Osteocyte (in vitro differentiated cells): ENCODE data around the gene ZNF212. TPM values are rescaled to one million over a fixed set of nuclear protein-coding genes. Genes with fewer than 3 reads are reported as not detected.
"Not testable (repeated sequence)": the region's sequence is repeated elsewhere in the genome, so short reads cannot be mapped to it uniquely, and the experiment has no call there.

ENCODE experiments used
- DNase-seq: peaks from one replicate; pipeline ENCODE4 v3.0.0; 2021; ENCODE audit warnings: mixed read lengths; ENCODE audit not compliant: unreplicated experiment; ENCODE audit errors: extremely low spot score
- H3K27ac Mint-ChIP-seq: one replicate; pipeline ENCODE4 v1.8.0; 2021; ENCODE audit warnings: mild to moderate bottlenecking, mixed read lengths; ENCODE audit not compliant: unreplicated experiment
- H3K27me3 Mint-ChIP-seq: one replicate; pipeline ENCODE4 v1.8.0; 2021; ENCODE audit warnings: mixed read lengths; ENCODE audit not compliant: unreplicated experiment
- H3K36me3 Mint-ChIP-seq: one replicate; pipeline ENCODE4 v1.8.0; 2021; ENCODE audit warnings: mixed read lengths; ENCODE audit not compliant: unreplicated experiment
- H3K4me1 Mint-ChIP-seq: one replicate; pipeline ENCODE4 v1.8.0; 2021; ENCODE audit warnings: mixed read lengths; ENCODE audit not compliant: unreplicated experiment
- H3K4me3 Mint-ChIP-seq: one replicate; pipeline ENCODE4 v1.8.0; 2021; ENCODE audit warnings: mild to moderate bottlenecking, moderate library complexity, mixed read lengths; ENCODE audit not compliant: unreplicated experiment
- H3K9me3 Mint-ChIP-seq: one replicate; pipeline ENCODE4 v1.8.0; 2021; ENCODE audit warnings: mixed read lengths; ENCODE audit not compliant: unreplicated experiment
- CTCF ChIP-seq: fragments of 200-600 bp; sonication (generic); IDR thresholded peaks from 2 replicates; pipeline ENCODE4 v1.5.0; 2021; ENCODE audit warnings: antibody characterized with exemption, mild to moderate bottlenecking, moderate library complexity
- total RNA-seq: library from RNA; stranded (reverse); gene quantifications from 2 replicates; pipeline ENCODE4 v1.2.1, GENCODE V29; 2021

Gene ZNF212
- total RNA-seq, 1 donor from 2014 or later = 11.9 TPM

- Mint-ChIP-seq H3K27me3 (no peaks in the 10 kb centered on the region), H3K4me1 (peaks cover 23% of the 10 kb centered on the region), H3K27ac (peak within 1 kb of the TSS; percentile 97), H3K36me3 (peaks cover 18% of the 10 kb centered on the region), H3K4me3 (peak within 1 kb of the TSS; percentile 80), H3K9me3 (no peaks in the 10 kb centered on the region)
- peak; percentile 93 for DNase-seq
- TF ChIP-seq CTCF = peak; percentile 95
These were observed 22.6 kb downstream of the ZNF212 start, which contains the start of gene ZNF783 for GRCh38 chr7:149261829-149262617. ZNF783 (plus strand) TSS chr7:149262196; CDS start chr7:149262334, 138 bp downstream.

- no peak overlapping the region for H3K4me3 Mint-ChIP-seq
- H3K27ac Mint-ChIP-seq = no peak overlapping the region
- TF ChIP-seq CTCF = no peak
- H3K27me3 Mint-ChIP-seq = no peaks in the 10 kb centered on the region
- H3K9me3 Mint-ChIP-seq = no peaks in the 10 kb centered on the region
- peaks cover 45% of the 10 kb centered on the region for H3K36me3 Mint-ChIP-seq
- peaks cover 19% of the 10 kb centered on the region for H3K4me1 Mint-ChIP-seq
- DNase-seq = no peak
These were observed 27.0 kb downstream of the ZNF212 start for GRCh38 chr7:149266451-149266850.

GRCh38 chr7:149267733-149268132 lies 28.3 kb downstream of the ZNF212 start:
- Mint-ChIP-seq H3K4me1 (peaks cover 13% of the 10 kb centered on the region), H3K36me3 (peaks cover 51% of the 10 kb centered on the region), H3K27ac (no peak overlapping the region), H3K27me3 (no peaks in the 10 kb centered on the region), H3K4me3 (no peak overlapping the region), H3K9me3 (no peaks in the 10 kb centered on the region)
- no peak for DNase-seq
- TF ChIP-seq CTCF = no peak

GRCh38 chr7:149274424-149274823 lies 35.0 kb downstream of the ZNF212 start:
- H3K4me1 Mint-ChIP-seq, H3K4me3 Mint-ChIP-seq, H3K27me3 Mint-ChIP-seq, H3K27ac Mint-ChIP-seq, H3K9me3 Mint-ChIP-seq, DNase-seq: not testable (repeated sequence)
- H3K36me3 Mint-ChIP-seq = peaks cover 66% of the 10 kb centered on the region

- Mint-ChIP-seq H3K27ac (no peak overlapping the region), H3K4me3 (no peak overlapping the region), H3K27me3 (no peaks in the 10 kb centered on the region), H3K4me1 (no peaks in the 10 kb centered on the region), H3K9me3 (peaks cover 10% of the 10 kb centered on the region), H3K36me3 (peaks cover 55% of the 10 kb centered on the region)
- TF ChIP-seq CTCF = no peak
- no peak for DNase-seq
These were observed 38.4 kb downstream of the ZNF212 start for GRCh38 chr7:149277871-149278270.
